Nephron progenitor cell (in vitro differentiated cells): ENCODE measurements around the gene CSF2RB.
"Not testable (repeated sequence)": the region's sequence is repeated elsewhere in the genome, so short reads cannot be mapped to it uniquely, and the experiment has no call there.

ENCODE experiments used
- DNase-seq: peaks from one replicate; pipeline ENCODE4 v3.0.0; 2021
- H3K27ac Mint-ChIP-seq: 2 replicates; pipeline ENCODE4 v1.8.0; 2021; ENCODE audit warnings: mild to moderate bottlenecking, moderate library complexity, mixed read lengths
- H3K27me3 Mint-ChIP-seq: 2 replicates; pipeline ENCODE4 v1.8.0; 2021; ENCODE audit warnings: mild to moderate bottlenecking, low read depth, mixed read lengths; ENCODE audit not compliant: poor library complexity
- H3K36me3 Mint-ChIP-seq: 2 replicates; pipeline ENCODE4 v1.8.0; 2021; ENCODE audit warnings: low read depth, mixed read lengths
- H3K4me1 Mint-ChIP-seq: 2 replicates; pipeline ENCODE4 v1.8.0; 2021; ENCODE audit warnings: mixed read lengths
- H3K4me3 Mint-ChIP-seq: 2 replicates; pipeline ENCODE4 v1.8.0; 2021; ENCODE audit warnings: mild to moderate bottlenecking, moderate library complexity, mixed read lengths
- H3K9me3 Mint-ChIP-seq: 2 replicates; pipeline ENCODE4 v1.8.0; 2021; ENCODE audit warnings: mild to moderate bottlenecking, moderate library complexity, mixed read lengths
- CTCF ChIP-seq: fragments of 200-600 bp; sonication (generic); IDR thresholded peaks from 2 replicates; pipeline ENCODE4 v1.5.0; 2021; ENCODE audit warnings: antibody characterized with exemption

The CSF2RB gene

GRCh38 chr22:36988075-36988832, 74.8 kb downstream of the CSF2RB start:
- Mint-ChIP-seq H3K36me3 (no peaks in the 10 kb centered on the region), H3K27me3 (peaks cover 27% of the 10 kb centered on the region)

GRCh38 chr22:36989012-36989411, 75.6 kb downstream of the CSF2RB start:
- not testable (repeated sequence) for H3K36me3 Mint-ChIP-seq, H3K27ac Mint-ChIP-seq, H3K4me3 Mint-ChIP-seq, H3K4me1 Mint-ChIP-seq, DNase-seq
- Mint-ChIP-seq H3K9me3 (peaks cover 28% of the 10 kb centered on the region), H3K27me3 (peaks cover 24% of the 10 kb centered on the region)

More at GRCh38 chr22:36988075-36988832, 74.8 kb downstream of the CSF2RB start:
- Mint-ChIP-seq H3K4me1 (peaks cover 6% of the 10 kb centered on the region), H3K4me3 (no peak overlapping the region), H3K9me3 (peaks cover 28% of the 10 kb centered on the region), H3K27ac (no peak overlapping the region)
- no peak for TF ChIP-seq CTCF
- DNase-seq, result no peak
